Ishikawa (cell line): ENCODE measurements around the gene CCDC69.

Experiments used
- CEBPB ChIP-seq: IDR thresholded peaks from 2 replicates; pipeline ENCODE4 v1.6.1; 2012
- CREB1 ChIP-seq: IDR thresholded peaks from 2 replicates; pipeline ENCODE4 v1.6.1; 2012; ENCODE audit warnings: low read depth
- EGR1 ChIP-seq: IDR thresholded peaks from 2 replicates; pipeline ENCODE4 v1.6.1; 2012
- EP300 ChIP-seq: IDR thresholded peaks from 2 replicates; pipeline ENCODE4 v1.6.1; 2012; ENCODE audit warnings: borderline replicate concordance
- FOXM1 ChIP-seq: IDR thresholded peaks from 2 replicates; pipeline ENCODE4 v1.6.1; 2012; ENCODE audit warnings: low read depth, borderline replicate concordance
- MAX ChIP-seq: IDR thresholded peaks from 2 replicates; pipeline ENCODE4 v1.6.1; 2012
- NFIC ChIP-seq: IDR thresholded peaks from 2 replicates; pipeline ENCODE4 v1.6.1; 2012
- RAD21 ChIP-seq: IDR thresholded peaks from 2 replicates; pipeline ENCODE4 v1.6.1; 2012; ENCODE audit warnings: low read depth
- REST ChIP-seq: IDR thresholded peaks from 2 replicates; pipeline ENCODE4 v1.6.1; 2012; ENCODE audit warnings: low read depth, mild to moderate bottlenecking
- TAF1 ChIP-seq: IDR thresholded peaks from 2 replicates; pipeline ENCODE4 v1.6.1; 2012; ENCODE audit warnings: low read depth, mild to moderate bottlenecking
- TCF12 ChIP-seq: IDR thresholded peaks from 2 replicates; pipeline ENCODE4 v1.6.1; 2012; ENCODE audit warnings: low read depth
- TEAD4 ChIP-seq: IDR thresholded peaks from 2 replicates; pipeline ENCODE4 v1.6.1; 2012
- USF1 ChIP-seq: IDR thresholded peaks from 2 replicates; pipeline ENCODE4 v1.6.1; 2012
- YY1 ChIP-seq: IDR thresholded peaks from 2 replicates; pipeline ENCODE4 v1.6.1; 2012; ENCODE audit warnings: low read depth
- ZBTB7A ChIP-seq: IDR thresholded peaks from 2 replicates; pipeline ENCODE4 v1.6.1; 2012; ENCODE audit warnings: low read depth

Gene CCDC69

GRCh38 chr5:151244206-151244605, 20.3 kb upstream of the CCDC69 start:
- no peak for TF ChIP-seq EGR1
- TF ChIP-seq REST: no peak
- TF ChIP-seq CREB1: no peak
- TF ChIP-seq RAD21: no peak
- no peak for TF ChIP-seq TEAD4
- TF ChIP-seq USF1: no peak

- TF ChIP-seq CEBPB (no peak), TEAD4 (no peak), ZBTB7A (no peak), TAF1 (no peak), FOXM1 (no peak)
Measured at GRCh38 chr5:151243564-151243963, 19.7 kb upstream of the CCDC69 start.

- TF ChIP-seq TCF12 (no peak), TAF1 (no peak), NFIC (no peak), REST (no peak), RAD21 (no peak), EP300 (no peak), CEBPB (no peak), EGR1 (no peak), MAX (no peak)
Measured at GRCh38 chr5:151243127-151243526, 19.2 kb upstream of the CCDC69 start.

- TF ChIP-seq NFIC (no peak), CEBPB (no peak), USF1 (no peak), EP300 (no peak), RAD21 (no peak), CREB1 (no peak), TCF12 (no peak), EGR1 (no peak), MAX (no peak), TAF1 (no peak), FOXM1 (no peak), REST (no peak), YY1 (no peak), TEAD4 (no peak)
Measured at GRCh38 chr5:151240924-151241635, 17.2 kb upstream of the CCDC69 start.

- TF ChIP-seq RAD21 (peak; percentile 88), TCF12 (no peak)
Measured at GRCh38 chr5:151239237-151239861, 15.5 kb upstream of the CCDC69 start.
